ENCODE measurements around the gene ANP32A.

Gene ANP32A

DNA sequence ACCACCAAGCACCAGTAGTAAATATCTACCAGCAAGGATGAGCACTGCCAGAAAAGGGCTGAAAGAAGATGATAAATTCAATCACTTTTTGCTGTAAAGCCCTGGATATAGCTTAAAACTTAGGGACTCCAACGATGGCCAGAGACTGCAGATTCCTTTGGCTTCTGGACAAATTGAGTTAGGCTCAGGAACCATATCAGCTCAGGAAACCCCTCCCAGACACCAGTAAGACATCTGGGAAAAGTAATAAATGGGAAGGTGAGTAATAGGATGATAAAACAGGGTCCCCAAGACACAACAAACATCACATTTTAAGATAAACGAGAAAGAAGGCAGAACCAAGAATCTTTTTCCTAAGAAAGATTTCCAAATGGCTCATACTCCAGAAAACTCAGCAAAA is 65.0 kb downstream of the ANP32A start:
- no peak for DNase-seq (ENCODE audit: low read depth in 3 of 3, low spot score in 1 of 3)

DNA sequence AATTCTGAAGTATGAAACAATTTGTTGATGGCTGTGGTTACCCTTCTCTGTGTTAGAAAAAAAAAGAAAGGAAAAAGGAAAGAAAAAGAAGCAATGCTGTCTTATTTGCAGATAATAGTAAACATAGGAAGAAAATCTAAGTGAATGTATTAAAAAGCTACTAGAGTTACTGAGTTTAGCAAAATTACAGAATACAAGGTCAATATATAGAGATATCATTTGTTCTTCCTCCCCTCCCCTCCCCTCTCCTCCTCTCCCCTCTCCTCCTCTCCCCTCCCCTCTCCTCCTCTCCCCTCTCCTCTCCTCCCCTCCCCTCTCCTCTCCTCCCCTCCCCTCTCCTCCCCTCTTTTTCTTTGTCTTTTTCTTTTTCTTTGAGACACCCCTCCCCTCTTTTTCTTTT is 69.1 kb downstream of the ANP32A start:
- DNase-seq (ENCODE audit: low read depth in 3 of 3, low spot score in 1 of 3): no peak

DNA sequence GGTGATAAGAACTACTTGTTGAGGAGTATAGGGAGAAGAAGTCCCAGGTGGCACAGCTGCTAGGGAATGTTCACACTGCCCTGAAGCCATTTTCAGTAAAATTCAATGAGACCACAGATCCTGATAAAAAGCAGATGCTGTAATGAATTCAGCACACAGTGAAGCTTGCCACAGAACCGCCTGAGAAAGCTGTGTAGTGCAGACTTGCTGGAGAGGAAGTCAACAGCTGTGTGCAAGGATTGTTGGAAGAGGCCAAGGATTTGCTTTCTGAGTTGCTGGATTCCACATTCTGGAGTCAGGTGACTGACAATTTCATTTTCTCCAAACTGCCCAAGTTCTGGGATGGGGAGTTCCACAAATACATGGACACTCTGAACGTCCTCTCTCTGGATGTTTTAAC is 70.9 kb downstream of the ANP32A start:
- DNase-seq (ENCODE audit: low read depth in 3 of 3, low spot score in 1 of 3): no peak

DNA sequence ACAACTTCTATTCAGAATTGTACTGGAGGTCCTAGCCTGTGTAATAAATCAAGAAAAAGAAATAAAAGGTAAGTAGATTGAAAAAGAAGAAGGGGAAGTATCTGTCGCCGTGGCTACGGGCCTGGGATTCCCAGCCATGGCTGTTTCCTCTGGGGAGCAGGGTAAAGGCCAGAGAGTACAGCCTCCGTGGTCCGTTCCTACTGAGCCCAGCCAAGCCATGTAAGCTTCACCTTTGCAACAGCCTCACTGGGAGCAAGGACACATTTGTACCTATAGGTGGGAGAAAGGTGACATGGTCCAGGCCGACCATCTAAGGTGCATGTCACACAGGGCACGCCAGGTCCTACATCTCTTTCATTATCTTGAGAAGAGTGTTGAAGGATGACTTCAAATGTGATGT is 71.3 kb downstream of the ANP32A start:
- DNase-seq (ENCODE audit: low read depth in 3 of 3, low spot score in 1 of 3): no peak

- DNase-seq (ENCODE audit: low read depth in 3 of 3, low spot score in 1 of 3): no peak
These were observed 77.4 kb downstream of the ANP32A start for GRCh38 chr15:68743256-68743655.

DNA sequence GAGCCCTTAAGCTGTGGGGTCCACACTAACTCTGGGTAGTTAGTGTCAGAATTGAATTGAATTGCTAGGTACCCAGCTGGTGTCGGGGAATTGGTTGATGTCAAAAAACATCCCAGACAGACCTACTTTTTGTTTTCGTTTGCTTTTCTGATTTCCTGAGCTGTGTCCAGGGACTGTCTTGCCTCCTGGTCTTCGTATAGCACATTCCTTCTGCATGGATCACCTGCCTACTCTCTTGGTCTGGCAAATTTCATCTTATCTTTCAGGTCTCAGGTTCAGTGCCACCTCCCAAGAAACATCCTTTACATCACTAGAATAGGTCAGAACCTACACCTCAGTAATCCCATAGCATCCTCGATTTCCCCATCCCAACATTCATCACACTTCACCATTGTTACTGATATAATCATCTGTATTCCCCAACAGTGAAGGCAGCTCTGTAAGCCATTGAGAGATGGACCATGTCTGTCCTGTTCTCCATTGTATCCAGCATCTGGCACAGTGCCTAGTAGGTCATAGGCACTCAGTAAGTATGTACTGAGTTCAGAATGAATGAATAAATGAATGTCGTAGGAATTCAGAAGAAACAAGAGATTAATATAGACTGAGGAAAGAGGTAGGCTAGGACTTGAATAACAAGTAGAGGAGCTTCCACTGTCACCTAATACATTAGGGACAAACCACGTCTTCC is 81.2 kb downstream of the ANP32A start:
- DNase-seq (ENCODE audit: low read depth in 3 of 3, low spot score in 1 of 3): no peak

GRCh38 chr15:68735610-68736009 is 85.1 kb downstream of the ANP32A start:
- no peak for DNase-seq (ENCODE audit: low read depth in 3 of 3, low spot score in 1 of 3)

GRCh38 chr15:68734881-68735280 is 85.8 kb downstream of the ANP32A start:
- no peak for DNase-seq (ENCODE audit: low read depth in 3 of 3, low spot score in 1 of 3)

- no peak for DNase-seq (ENCODE audit: low read depth in 3 of 3, low spot score in 1 of 3)
These were observed 86.3 kb downstream of the ANP32A start for GRCh38 chr15:68734352-68734751.

DNA sequence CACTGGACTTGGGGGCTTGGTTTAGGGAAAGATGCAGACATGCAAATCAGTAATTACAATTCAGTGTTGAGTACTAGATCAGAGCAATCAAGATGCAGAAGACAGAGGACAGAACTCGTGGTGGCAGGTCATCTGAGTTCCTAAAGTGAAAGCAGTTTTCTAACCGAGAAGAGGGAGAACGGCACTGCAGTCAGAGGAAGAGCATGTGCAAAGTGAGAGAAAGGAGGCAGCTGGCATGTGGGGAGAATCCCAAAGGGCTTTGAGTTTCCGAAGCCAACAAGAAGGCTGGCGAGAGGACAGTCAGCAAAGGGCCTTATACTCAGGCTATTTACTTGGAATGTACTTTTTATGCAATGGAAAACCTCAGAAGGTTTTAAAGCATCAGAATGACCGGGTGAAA is 87.0 kb downstream of the ANP32A start:
- DNase-seq (ENCODE audit: low read depth in 3 of 3, low spot score in 1 of 3): no peak

DNA sequence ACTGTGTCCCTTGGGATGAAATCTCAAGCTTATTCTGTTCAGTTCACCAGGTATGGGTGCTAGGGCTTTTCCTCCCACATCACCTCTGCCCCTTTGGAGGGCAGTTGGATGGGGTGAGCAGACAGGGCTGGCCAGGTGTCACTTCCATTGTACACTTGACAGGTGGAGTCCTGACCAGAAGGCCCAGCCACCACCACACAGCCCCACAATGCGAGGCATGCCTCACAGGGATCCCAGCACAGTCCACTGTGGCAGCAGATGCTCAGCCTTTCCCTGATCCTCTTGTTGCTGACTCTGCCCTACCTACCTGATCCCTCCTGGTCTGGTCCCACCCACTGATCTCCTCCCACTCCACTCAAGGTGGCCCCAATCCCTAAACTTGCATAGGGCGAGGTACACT is 88.2 kb downstream of the ANP32A start:
- DNase-seq (ENCODE audit: low read depth in 3 of 3, low spot score in 1 of 3): no peak

- no peak for DNase-seq (ENCODE audit: low read depth in 3 of 3, low spot score in 1 of 3)
These were observed 89.5 kb downstream of the ANP32A start for GRCh38 chr15:68730976-68731897.

- no peak for DNase-seq (ENCODE audit: low read depth in 3 of 3, low spot score in 1 of 3)
These were observed 90.2 kb downstream of the ANP32A start for GRCh38 chr15:68730471-68730919.

- DNase-seq (ENCODE audit: low read depth in 3 of 3, low spot score in 1 of 3): no peak
These were observed 90.8 kb downstream of the ANP32A start for GRCh38 chr15:68729789-68730411.
